Esophagus (tissue), 2 donors: ENCODE results near the gene DNASE1L3. TPM values are rescaled to one million over a fixed set of nuclear protein-coding genes. Genes with fewer than 3 reads are reported as not detected.
"Not testable (repeated sequence)": the region's sequence is repeated elsewhere in the genome, so short reads cannot be mapped to it uniquely, and the experiment has no call there.

ENCODE experiments used
- H3K27ac ChIP-seq, 2 donors: one replicate each; pipeline ENCODE4 v1.5.1; 2013; ENCODE audit warnings: low read depth in 2 of 2, mild to moderate bottlenecking in 2 of 2, inconsistent platforms in 1 of 2, low read length in 1 of 2, moderate library complexity in 1 of 2
- H3K27me3 ChIP-seq, 2 donors: one replicate each; pipeline ENCODE4 v1.6.1; 2013; ENCODE audit warnings: low read length in 2 of 2, control low read depth in 1 of 2, mild to moderate bottlenecking in 1 of 2; ENCODE audit not compliant: insufficient read depth in 2 of 2, control insufficient read depth in 1 of 2
- H3K36me3 ChIP-seq, 2 donors: one replicate each; pipeline ENCODE4 v1.6.1; 2013; ENCODE audit warnings: low read length in 1 of 2; ENCODE audit not compliant: control insufficient read depth in 2 of 2, insufficient read depth in 2 of 2
- H3K4me1 ChIP-seq, 2 donors: one replicate each; pipeline ENCODE4 v1.6.1; 2013; ENCODE audit warnings: low read length in 1 of 2; ENCODE audit not compliant: control insufficient read depth in 2 of 2, insufficient read depth in 2 of 2
- H3K4me3 ChIP-seq, 2 donors: one replicate each; pipeline ENCODE4 v1.5.1; 2013; ENCODE audit warnings: low read length in 2 of 2, mild to moderate bottlenecking in 2 of 2, low read depth in 1 of 2, moderate library complexity in 1 of 2
- H3K9me3 ChIP-seq, 2 donors: one replicate each; pipeline ENCODE4 v1.6.1; 2013; ENCODE audit warnings: mild to moderate bottlenecking in 2 of 2, low read depth in 1 of 2, low read length in 1 of 2, moderate library complexity in 1 of 2; ENCODE audit not compliant: control insufficient read depth in 2 of 2, insufficient read depth in 1 of 2
- WGBS, 2 donors: extraction: QIAGEN DNeasy Blood & Tissue Kit; methylation state at CpG; one replicate each; pipeline ENCODE4 v1.1.7; 2013; 5-methylcytosine and 5-hydroxymethylcytosine counted together
- polyA plus RNA-seq, 2 donors: library from polyadenylated mRNA; stranded (reverse); fragments of 200-250 nt; gene quantifications; one replicate each; pipeline ENCODE4 v1.2.3, GENCODE V29; 2013
- donor health status: healthy with polysubstance abuse.
- donor health status: Bipolar disorder and iron deficiency.

DNASE1L3 gene
- polyA plus RNA-seq, 2 donors: 7.5 to 39.3 TPM

DNA sequence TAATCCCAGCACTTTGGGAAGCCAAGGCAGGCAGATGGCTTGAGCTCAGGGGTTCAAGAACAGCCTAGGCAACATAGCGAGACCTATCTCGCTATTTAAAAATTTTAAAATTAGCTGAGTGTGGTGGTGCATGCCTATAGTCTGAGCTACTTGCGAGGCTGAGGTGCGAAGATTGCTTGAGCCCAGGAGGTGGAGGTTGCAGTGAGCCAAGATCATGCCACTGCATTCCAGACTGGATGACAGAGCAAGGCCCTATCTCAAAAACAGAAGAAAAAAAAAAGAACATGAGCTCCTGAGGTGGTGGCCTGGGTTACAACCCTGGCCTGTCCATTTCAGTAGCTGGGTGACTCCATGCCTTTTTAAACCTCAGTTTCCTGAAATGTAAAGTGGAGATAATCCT, 7.2 kb downstream of the DNASE1L3 start:
- WGBS, 2 donors: 95 to 99% methylated on average over 4 of the region's 4 CpGs
- H3K9me3 ChIP-seq: peaks cover 0 to 3% of the 10 kb centered on the region in 2 donors
- no peaks in the 10 kb centered on the region for H3K27me3 ChIP-seq
- H3K27ac ChIP-seq: no peak overlapping the region
- peaks cover 2 to 10% of the 10 kb centered on the region in 2 donors for H3K4me1 ChIP-seq
- H3K36me3 ChIP-seq: no peaks in the 10 kb centered on the region
- H3K4me3 ChIP-seq: no peak overlapping the region

DNA sequence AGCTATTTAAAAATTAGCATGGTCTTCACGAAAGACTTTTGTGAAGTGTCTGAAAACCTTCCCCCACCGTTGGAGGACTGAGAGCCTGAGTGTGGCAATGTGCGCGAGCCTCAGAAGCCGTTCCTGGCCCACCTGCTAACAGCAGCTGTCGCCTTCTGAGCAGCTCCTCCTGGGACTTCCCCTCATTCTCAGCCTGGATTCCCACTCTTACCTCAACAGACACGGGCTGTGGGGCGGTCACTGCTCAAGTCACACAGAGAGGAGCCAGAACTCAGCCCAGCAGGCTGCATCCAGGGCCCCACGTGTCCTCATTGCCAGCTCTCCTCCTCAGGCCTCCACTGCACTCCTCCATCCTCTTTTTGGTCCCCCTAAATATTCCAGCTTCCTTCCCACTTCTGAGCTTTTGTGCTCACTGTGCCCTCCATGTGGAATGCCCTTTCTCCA, 7.8 kb downstream of the DNASE1L3 start:
- no peaks in the 10 kb centered on the region for H3K36me3 ChIP-seq
- 80 to 84% methylated on average over 9 of the region's 9 CpGs for WGBS, 2 donors

DNA sequence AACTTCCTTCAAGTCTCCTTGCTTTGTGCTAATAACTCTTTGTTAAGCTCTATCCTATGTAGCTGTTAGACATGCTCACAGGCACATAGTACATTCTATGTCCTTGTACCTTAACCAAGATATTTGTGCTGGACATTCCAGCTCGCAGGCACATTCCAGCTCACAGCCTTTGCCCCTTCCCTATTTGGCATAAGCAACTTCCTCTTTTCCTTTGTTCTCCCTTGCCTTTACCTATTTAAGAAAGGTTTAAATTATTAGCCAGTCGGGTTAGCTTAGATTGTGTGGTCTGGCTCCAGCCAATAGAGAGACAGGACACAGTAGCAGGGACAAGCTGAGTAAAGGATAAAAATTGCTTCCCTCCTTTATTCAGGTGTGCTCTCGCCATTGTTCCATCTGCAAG, 9.3 kb downstream of the DNASE1L3 start:
- H3K9me3 ChIP-seq, H3K4me3 ChIP-seq, H3K4me1 ChIP-seq, H3K36me3 ChIP-seq, H3K27ac ChIP-seq, H3K27me3 ChIP-seq: not testable (repeated sequence)
- WGBS, 2 donors: 62 to 72% methylated on average over 3 of the region's 3 CpGs

More for the DNA sequence above, 7.8 kb downstream of the DNASE1L3 start:
- Histone ChIP-seq H3K27me3 (no peaks in the 10 kb centered on the region), H3K4me3 (no peak overlapping the region), H3K9me3 (peaks cover 0 to 3% of the 10 kb centered on the region in 2 donors), H3K4me1 (peaks cover 2 to 10% of the 10 kb centered on the region in 2 donors), H3K27ac (no peak overlapping the region)

DNA sequence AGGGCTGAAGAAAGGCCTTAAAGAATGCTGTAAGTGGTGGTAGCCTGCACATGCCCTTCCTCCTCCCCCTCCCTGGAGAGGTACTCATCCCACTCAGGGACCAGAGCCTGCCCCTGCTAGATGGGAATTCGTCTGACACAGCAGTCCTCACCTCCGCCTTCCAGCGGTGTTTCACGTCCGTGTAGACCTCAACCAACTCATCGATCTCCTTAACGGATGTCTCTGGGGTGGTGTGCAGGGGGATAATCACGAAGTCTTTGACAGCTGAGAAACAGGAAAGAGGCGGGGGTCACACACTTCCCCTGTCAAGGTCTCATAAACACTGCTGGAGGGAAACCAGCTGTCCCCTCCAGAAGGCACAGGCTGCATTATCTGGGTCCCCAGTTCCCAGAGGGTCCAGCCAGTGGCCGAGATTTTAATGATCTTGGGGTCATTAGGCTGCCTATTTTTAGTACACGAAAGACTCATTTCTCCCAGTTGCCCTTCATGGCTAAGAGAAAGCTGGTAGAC, 9.9 kb downstream of the DNASE1L3 start:
- Histone ChIP-seq H3K9me3 (peaks cover 0 to 3% of the 10 kb centered on the region in 2 donors), H3K27me3 (no peaks in the 10 kb centered on the region), H3K4me3 (no peak overlapping the region), H3K4me1 (peaks cover 2 to 5% of the 10 kb centered on the region in 2 donors), H3K27ac (peak overlapping the region in 1 of 2 donors; percentile 40), H3K36me3 (no peaks in the 10 kb centered on the region)
- WGBS, 2 donors: 40 to 41% methylated on average over 11 of the region's 11 CpGs

DNA sequence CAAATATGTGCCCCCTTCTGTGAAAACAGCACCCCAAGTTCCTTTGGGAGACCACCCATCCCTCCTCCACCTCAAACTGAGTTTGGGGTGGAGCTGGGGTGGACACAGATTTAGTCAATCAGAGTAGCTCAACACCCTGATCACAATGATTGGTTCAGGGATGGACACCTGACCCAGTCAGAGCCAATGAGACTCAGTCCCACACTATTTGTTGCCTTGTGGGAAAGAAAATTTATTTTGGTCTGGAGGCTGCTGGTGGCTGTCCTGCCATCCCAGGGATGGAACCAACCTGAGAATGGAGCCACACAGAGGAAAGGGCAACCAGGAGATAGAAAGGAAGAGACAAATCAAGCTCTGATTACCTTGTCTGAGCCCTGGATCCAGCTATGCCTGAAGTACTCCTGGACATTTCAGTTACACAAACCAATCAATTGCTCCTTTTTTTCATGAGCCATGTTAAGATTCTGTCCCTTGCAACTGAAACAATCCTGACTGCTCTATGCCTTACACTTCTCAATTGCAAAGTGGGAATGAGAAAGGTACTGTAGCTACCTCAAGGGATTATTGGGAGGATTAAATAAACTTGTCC, 10.6 kb downstream of the DNASE1L3 start:
- Histone ChIP-seq H3K27me3 (no peaks in the 10 kb centered on the region), H3K4me3 (no peak overlapping the region), H3K4me1 (peaks cover 2 to 5% of the 10 kb centered on the region in 2 donors), H3K9me3 (peaks cover 0 to 3% of the 10 kb centered on the region in 2 donors), H3K36me3 (no peaks in the 10 kb centered on the region), H3K27ac (no peak overlapping the region)

DNA sequence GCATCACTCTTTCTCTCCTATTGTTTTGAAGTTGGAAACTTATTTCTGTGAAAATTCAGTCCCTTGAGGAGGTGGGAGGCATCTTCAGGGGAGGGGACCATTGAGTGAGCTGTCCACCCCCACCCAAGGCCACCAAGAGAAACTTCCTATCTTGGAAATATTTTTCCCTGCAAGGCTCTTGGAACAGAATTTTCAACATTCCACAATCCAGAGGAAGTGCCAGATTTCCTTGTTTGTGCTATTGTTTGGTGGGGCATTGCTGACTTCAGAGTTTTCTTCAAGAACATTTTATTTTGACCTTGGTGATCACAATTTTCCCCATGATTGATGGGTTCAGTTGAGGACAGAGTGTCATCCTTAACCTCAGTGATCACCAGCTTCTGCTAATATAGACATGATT, 12.0 kb downstream of the DNASE1L3 start:
- Histone ChIP-seq H3K4me1 (peaks cover 2 to 5% of the 10 kb centered on the region in 2 donors), H3K9me3 (peaks cover 0 to 3% of the 10 kb centered on the region in 2 donors), H3K27ac (peak overlapping the region in 1 of 2 donors; percentile 26)

DNA sequence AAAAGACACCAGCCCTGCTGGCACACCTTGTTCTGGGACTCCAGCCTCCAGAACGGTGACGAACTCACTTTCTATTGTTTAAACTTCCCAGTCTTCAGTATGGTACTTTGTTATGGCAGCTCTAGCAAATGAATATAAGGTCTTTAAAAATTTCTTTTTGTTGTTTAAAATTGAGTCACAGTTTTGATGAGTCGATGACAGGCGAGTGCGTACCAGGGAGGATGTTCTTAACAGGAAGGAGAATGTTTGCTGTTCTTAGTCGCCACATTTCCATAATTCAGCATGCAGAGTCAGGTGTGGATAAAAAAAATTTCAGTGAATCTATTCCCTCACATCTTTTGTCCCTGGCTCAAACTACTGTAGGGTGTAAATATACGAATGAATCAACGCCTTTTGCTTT, 12.4 kb downstream of the DNASE1L3 start:
- peaks cover 0 to 3% of the 10 kb centered on the region in 2 donors for H3K36me3 ChIP-seq
- WGBS, 2 donors: 56 to 69% methylated on average over 8 of the region's 8 CpGs
- peaks cover 0 to 3% of the 10 kb centered on the region in 2 donors for H3K9me3 ChIP-seq
- H3K27me3 ChIP-seq: no peaks in the 10 kb centered on the region
- peak overlapping the region in 1 of 2 donors; percentile 7 for H3K27ac ChIP-seq
- H3K4me1 ChIP-seq: peaks cover 2 to 5% of the 10 kb centered on the region in 2 donors
- no peak overlapping the region for H3K4me3 ChIP-seq

More for the DNA sequence above, 12.0 kb downstream of the DNASE1L3 start:
- H3K27me3 ChIP-seq: no peaks in the 10 kb centered on the region
- H3K4me3 ChIP-seq: no peak overlapping the region
- H3K36me3 ChIP-seq: no peaks in the 10 kb centered on the region

DNA sequence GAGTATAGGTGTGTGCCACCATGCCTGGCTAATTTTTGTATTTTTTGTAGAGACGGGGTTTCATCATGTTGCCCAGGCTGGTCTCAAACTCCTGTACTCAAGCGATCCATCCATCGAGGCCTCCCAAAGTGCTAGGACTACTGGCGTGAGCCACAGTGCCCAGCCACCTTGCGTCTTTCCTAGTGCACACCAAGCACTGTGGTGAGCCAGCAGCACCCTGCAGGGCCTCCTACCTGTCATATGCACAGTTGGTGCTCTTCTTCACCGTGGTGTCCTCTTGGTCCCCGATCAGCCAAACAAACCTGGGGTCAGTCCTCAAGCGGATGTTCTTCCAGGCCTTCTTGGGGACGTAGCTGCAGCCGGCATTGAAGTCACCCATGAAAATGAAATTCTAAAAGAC, 13.2 kb downstream of the DNASE1L3 start:
- Histone ChIP-seq H3K9me3 (no peaks in the 10 kb centered on the region), H3K27me3 (no peaks in the 10 kb centered on the region), H3K4me3 (no peak overlapping the region), H3K27ac (no peak overlapping the region), H3K36me3 (peaks cover 0 to 4% of the 10 kb centered on the region in 2 donors), H3K4me1 (peaks cover 2 to 5% of the 10 kb centered on the region in 2 donors)
- WGBS, 2 donors: 96% methylated on average over 10 of the region's 10 CpGs

DNA sequence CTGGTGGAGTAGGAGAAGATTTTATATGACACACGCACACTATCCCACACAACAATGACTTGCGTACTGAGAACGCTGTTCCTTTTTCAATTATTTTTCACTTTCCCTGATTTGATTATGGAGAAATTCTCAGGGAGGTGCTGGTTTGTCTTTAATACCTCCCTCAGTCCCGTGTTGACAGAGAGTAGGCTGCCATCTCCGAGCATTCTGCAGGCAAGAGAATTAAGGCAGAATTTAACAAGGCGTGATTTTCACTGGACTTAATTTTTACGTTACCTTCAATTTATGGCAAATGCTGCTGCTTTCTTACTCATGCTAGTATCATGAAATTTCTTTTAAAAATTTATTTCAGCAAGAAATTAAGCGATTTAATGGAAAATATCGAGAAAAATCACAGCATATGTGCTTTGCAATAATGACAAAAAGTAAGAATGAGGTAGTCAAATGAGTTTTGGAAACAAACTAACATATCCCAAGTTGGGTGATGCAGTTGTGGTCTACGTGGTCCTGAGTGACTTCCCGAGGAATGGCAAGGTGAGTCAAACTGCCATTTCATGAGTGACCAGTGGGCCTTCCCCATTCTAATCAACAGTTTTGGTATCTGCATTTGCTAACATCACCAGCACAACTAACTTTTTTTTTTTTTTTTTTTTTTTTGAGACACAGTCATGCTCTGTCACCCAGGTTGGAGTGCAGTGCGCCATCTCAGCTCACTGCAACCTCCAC, 16.9 kb downstream of the DNASE1L3 start:
- 90 to 97% methylated on average over 12 of the region's 12 CpGs for WGBS, 2 donors

More for the DNA sequence above, 16.9 kb downstream of the DNASE1L3 start:
- Histone ChIP-seq H3K4me3 (no peak overlapping the region), H3K9me3 (no peaks in the 10 kb centered on the region), H3K36me3 (peaks cover 0 to 4% of the 10 kb centered on the region in 2 donors), H3K27ac (no peak overlapping the region), H3K4me1 (peaks cover 2% of the 10 kb centered on the region in 2 donors), H3K27me3 (no peaks in the 10 kb centered on the region)
